Ishikawa (cell line): ENCODE results near the gene LRIT1.

Experiments
- CEBPB ChIP-seq: IDR thresholded peaks from 2 replicates; pipeline ENCODE4 v1.6.1; 2012
- CREB1 ChIP-seq: IDR thresholded peaks from 2 replicates; pipeline ENCODE4 v1.6.1; 2012; ENCODE audit warnings: low read depth
- EP300 ChIP-seq: IDR thresholded peaks from 2 replicates; pipeline ENCODE4 v1.6.1; 2012; ENCODE audit warnings: borderline replicate concordance
- FOXM1 ChIP-seq: IDR thresholded peaks from 2 replicates; pipeline ENCODE4 v1.6.1; 2012; ENCODE audit warnings: low read depth, borderline replicate concordance
- MAX ChIP-seq: IDR thresholded peaks from 2 replicates; pipeline ENCODE4 v1.6.1; 2012
- RAD21 ChIP-seq: IDR thresholded peaks from 2 replicates; pipeline ENCODE4 v1.6.1; 2012; ENCODE audit warnings: low read depth
- TAF1 ChIP-seq: IDR thresholded peaks from 2 replicates; pipeline ENCODE4 v1.6.1; 2012; ENCODE audit warnings: low read depth, mild to moderate bottlenecking
- TEAD4 ChIP-seq: IDR thresholded peaks from 2 replicates; pipeline ENCODE4 v1.6.1; 2012
- YY1 ChIP-seq: IDR thresholded peaks from 2 replicates; pipeline ENCODE4 v1.6.1; 2012; ENCODE audit warnings: low read depth
- ZBTB7A ChIP-seq: IDR thresholded peaks from 2 replicates; pipeline ENCODE4 v1.6.1; 2012; ENCODE audit warnings: low read depth
- TF ChIP-seq, protein P1 (sequence below): IDR thresholded peaks from 2 replicates; pipeline ENCODE4 v1.6.1; 2012; ENCODE audit warnings: low read depth, mild to moderate bottlenecking
- TF ChIP-seq, protein P2 (sequence below): IDR thresholded peaks from 2 replicates; pipeline ENCODE4 v1.6.1; 2012

DNA sequence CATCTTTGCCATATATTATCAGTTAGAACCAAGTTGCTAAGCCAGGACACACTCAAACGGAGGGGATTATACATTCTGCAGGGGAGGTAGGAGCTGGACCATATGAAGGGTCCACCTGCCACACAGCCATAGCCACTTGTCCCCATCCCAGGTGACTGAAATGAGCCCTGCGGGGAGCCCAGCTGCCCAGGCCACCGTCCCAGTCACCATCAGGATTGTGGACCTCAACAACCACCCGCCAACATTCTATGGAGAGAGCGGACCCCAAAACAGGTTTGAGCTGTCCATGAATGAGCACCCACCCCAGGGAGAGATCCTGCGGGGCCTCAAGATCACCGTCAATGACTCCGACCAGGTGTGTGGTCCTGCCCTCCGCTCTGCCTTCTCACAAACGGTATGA is 33.3 kb downstream of the LRIT1 start:
- no peak for TF ChIP-seq YY1
- TF ChIP-seq FOXM1 = no peak
- TF ChIP-seq TEAD4 = no peak
- TF ChIP-seq, protein P1, sequence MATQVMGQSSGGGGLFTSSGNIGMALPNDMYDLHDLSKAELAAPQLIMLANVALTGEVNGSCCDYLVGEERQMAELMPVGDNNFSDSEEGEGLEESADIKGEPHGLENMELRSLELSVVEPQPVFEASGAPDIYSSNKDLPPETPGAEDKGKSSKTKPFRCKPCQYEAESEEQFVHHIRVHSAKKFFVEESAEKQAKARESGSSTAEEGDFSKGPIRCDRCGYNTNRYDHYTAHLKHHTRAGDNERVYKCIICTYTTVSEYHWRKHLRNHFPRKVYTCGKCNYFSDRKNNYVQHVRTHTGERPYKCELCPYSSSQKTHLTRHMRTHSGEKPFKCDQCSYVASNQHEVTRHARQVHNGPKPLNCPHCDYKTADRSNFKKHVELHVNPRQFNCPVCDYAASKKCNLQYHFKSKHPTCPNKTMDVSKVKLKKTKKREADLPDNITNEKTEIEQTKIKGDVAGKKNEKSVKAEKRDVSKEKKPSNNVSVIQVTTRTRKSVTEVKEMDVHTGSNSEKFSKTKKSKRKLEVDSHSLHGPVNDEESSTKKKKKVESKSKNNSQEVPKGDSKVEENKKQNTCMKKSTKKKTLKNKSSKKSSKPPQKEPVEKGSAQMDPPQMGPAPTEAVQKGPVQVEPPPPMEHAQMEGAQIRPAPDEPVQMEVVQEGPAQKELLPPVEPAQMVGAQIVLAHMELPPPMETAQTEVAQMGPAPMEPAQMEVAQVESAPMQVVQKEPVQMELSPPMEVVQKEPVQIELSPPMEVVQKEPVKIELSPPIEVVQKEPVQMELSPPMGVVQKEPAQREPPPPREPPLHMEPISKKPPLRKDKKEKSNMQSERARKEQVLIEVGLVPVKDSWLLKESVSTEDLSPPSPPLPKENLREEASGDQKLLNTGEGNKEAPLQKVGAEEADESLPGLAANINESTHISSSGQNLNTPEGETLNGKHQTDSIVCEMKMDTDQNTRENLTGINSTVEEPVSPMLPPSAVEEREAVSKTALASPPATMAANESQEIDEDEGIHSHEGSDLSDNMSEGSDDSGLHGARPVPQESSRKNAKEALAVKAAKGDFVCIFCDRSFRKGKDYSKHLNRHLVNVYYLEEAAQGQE = no peak
- TF ChIP-seq EP300 = no peak
- TF ChIP-seq CEBPB = no peak
- no peak for TF ChIP-seq CREB1
- no peak for TF ChIP-seq TAF1
- no peak for TF ChIP-seq MAX
- TF ChIP-seq ZBTB7A = no peak
- no peak for TF ChIP-seq RAD21
- TF ChIP-seq, protein P2, sequence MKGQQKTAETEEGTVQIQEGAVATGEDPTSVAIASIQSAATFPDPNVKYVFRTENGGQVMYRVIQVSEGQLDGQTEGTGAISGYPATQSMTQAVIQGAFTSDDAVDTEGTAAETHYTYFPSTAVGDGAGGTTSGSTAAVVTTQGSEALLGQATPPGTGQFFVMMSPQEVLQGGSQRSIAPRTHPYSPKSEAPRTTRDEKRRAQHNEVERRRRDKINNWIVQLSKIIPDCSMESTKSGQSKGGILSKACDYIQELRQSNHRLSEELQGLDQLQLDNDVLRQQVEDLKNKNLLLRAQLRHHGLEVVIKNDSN = no peak
